Fibroblast of lung (primary cell): ENCODE data around the gene MFN2. TPM values are rescaled to one million over a fixed set of nuclear protein-coding genes. Genes with fewer than 3 reads are reported as not detected.
A peak's percentile ranks its signal among the peaks of the same experiment; 100 is the strongest.

Experiments used
- DNase-seq, 2 donors: peaks; one replicate each; pipeline versions ENCODE4 v3.0.0 to v3.0.0-alpha.2; 2010; ENCODE audit warnings: low read depth in 2 of 2
- H2AFZ ChIP-seq: 2 replicates; pipeline ENCODE4 v1.5.1; 2012; ENCODE audit warnings: low read length, control low read depth, inconsistent platforms
- H3K27ac ChIP-seq: 2 replicates; pipeline ENCODE4 v1.5.1; 2011; ENCODE audit warnings: low read length, control low read depth; ENCODE audit not compliant: insufficient read depth
- H3K27me3 ChIP-seq: 2 replicates; pipeline ENCODE4 v1.5.1; 2011; ENCODE audit warnings: mild to moderate bottlenecking, low read length; ENCODE audit not compliant: control insufficient read depth, insufficient read depth
- H3K36me3 ChIP-seq: 2 replicates; pipeline ENCODE4 v1.5.1; 2011; ENCODE audit warnings: low read length; ENCODE audit not compliant: control insufficient read depth, insufficient read depth
- H3K4me1 ChIP-seq: 2 replicates; pipeline ENCODE4 v1.5.1; 2011; ENCODE audit warnings: low read length; ENCODE audit not compliant: control insufficient read depth, insufficient read depth; ENCODE audit errors: extremely low read depth
- H3K4me2 ChIP-seq: 2 replicates; pipeline ENCODE4 v1.5.1; 2011; ENCODE audit warnings: low read length, control low read depth; ENCODE audit not compliant: insufficient read depth; ENCODE audit errors: extremely low read depth
- H3K4me3 ChIP-seq, 4 experiments: fragments of 200-600 bp in 1 of 4; sonication (generic) in 1 of 4; replicated peaks in 1 of 4; 2 replicates each; pipeline ENCODE4 v1.5.1; 2011 to 2016; ENCODE audit warnings: low read length in 4 of 4, low read depth in 3 of 4, mild to moderate bottlenecking in 3 of 4, control low read depth in 2 of 4, inconsistent platforms in 1 of 4, mixed read lengths in 1 of 4; ENCODE audit not compliant: insufficient read depth in 1 of 4; ENCODE audit errors: control extremely low read depth in 1 of 4
- H3K79me2 ChIP-seq: 2 replicates; pipeline ENCODE4 v1.5.1; 2012; ENCODE audit warnings: mild to moderate bottlenecking, low read length, inconsistent platforms; ENCODE audit not compliant: control insufficient read depth, insufficient read depth
- H3K9ac ChIP-seq: 2 replicates; pipeline ENCODE4 v1.5.1; 2011; ENCODE audit warnings: mild to moderate bottlenecking, low read length, control low read depth; ENCODE audit not compliant: insufficient read depth
- H3K9me3 ChIP-seq: 2 replicates; pipeline ENCODE4 v1.5.1; 2012; ENCODE audit warnings: low read depth, low read length; ENCODE audit not compliant: control insufficient read depth, insufficient read depth
- H4K20me1 ChIP-seq: 2 replicates; pipeline ENCODE4 v1.5.1; 2011; ENCODE audit warnings: low read length; ENCODE audit not compliant: control insufficient read depth, insufficient read depth; ENCODE audit errors: extremely low read depth
- CTCF ChIP-seq, 2 donors: IDR thresholded peaks in 1 of 2; conservative IDR thresholded peaks in 1 of 2; 1 replicate in 1 of 2; 2 replicates in 1 of 2; pipeline ENCODE4 v1.5.1; 2011 to 2012; ENCODE audit warnings: low read length in 2 of 2, control low read depth in 1 of 2, inconsistent platforms in 1 of 2, low read depth in 1 of 2, mild to moderate bottlenecking in 1 of 2
- EZH2 ChIP-seq: IDR thresholded peaks from 2 replicates; pipeline ENCODE4 v1.5.1; 2012; ENCODE audit warnings: low read length, control low read depth, mild to moderate bottlenecking; ENCODE audit errors: missing control alignments
- polyA plus RNA-seq, 2 donors: library from polyadenylated mRNA; depleted of rRNA in 1 of 2; stranded (reverse) in 1 of 2; unstranded in 1 of 2; fragments of >200 nt; gene quantifications; 2 replicates each; pipeline ENCODE4 v1.2.1, GENCODE V29; 2011 to 2012; ENCODE audit warnings: missing spikeins in 1 of 2
- total RNA-seq: library from RNA; depleted of rRNA; stranded (reverse); fragments of >200 nt; gene quantifications from 2 replicates; pipeline ENCODE4 v1.2.1, GENCODE V29; 2014

Gene MFN2
- total and polyA plus RNA-seq, 2 donors (not counting 1 experiment from before 2014, with no cell fraction given): 50.6 to 52.5 TPM

GRCh38 chr1:12015499-12015898 lies 35.3 kb downstream of the MFN2 start:
- Histone ChIP-seq H3K27ac (no peak overlapping the region), H3K36me3 (peaks cover 16% of the 10 kb centered on the region), H3K4me2 (no peak overlapping the region), H3K4me1 (no peaks in the 10 kb centered on the region), H3K9ac (no peak overlapping the region), H3K9me3 (no peaks in the 10 kb centered on the region), H3K79me2 (peaks cover 5% of the 10 kb centered on the region), H3K27me3 (no peaks in the 10 kb centered on the region), H2AFZ (no peak overlapping the region), H4K20me1 (no peaks in the 10 kb centered on the region), H3K4me3 (no peak overlapping the region)
- TF ChIP-seq EZH2 (no peak), CTCF (conservative IDR thresholded peaks at IDR 0.05 in 1 of 2, IDR thresholded peaks at IDR 0.05 in 1 of 2; ENCODE audit: low read depth in 1 of 2, low read length in 2 of 2) (no peak)
- DNase-seq: no peak

GRCh38 chr1:12016182-12016581 lies 35.9 kb downstream of the MFN2 start:
- Histone ChIP-seq H3K79me2 (peaks cover 6% of the 10 kb centered on the region), H2AFZ (no peak overlapping the region), H3K4me2 (no peak overlapping the region), H3K4me1 (no peaks in the 10 kb centered on the region), H4K20me1 (no peaks in the 10 kb centered on the region), H3K4me3 (no peak overlapping the region), H3K27ac (no peak overlapping the region), H3K9ac (no peak overlapping the region), H3K27me3 (no peaks in the 10 kb centered on the region), H3K36me3 (peaks cover 11% of the 10 kb centered on the region), H3K9me3 (no peaks in the 10 kb centered on the region)
- no peak for TF ChIP-seq EZH2
- no peak for TF ChIP-seq CTCF (conservative IDR thresholded peaks at IDR 0.05 in 1 of 2, IDR thresholded peaks at IDR 0.05 in 1 of 2; ENCODE audit: low read depth in 1 of 2, low read length in 2 of 2)
- no peak for DNase-seq

GRCh38 chr1:12019858-12020509 lies 39.7 kb downstream of the MFN2 start:
- H3K27me3 ChIP-seq: no peaks in the 10 kb centered on the region
- H3K4me2 ChIP-seq: peak overlapping the region; percentile 93
- H4K20me1 ChIP-seq: no peaks in the 10 kb centered on the region
- H3K9ac ChIP-seq: peak overlapping the region; percentile 75
- no peaks in the 10 kb centered on the region for H3K4me1 ChIP-seq
- peak overlapping the region; percentile 76 for H2AFZ ChIP-seq
- TF ChIP-seq EZH2 (no peak), CTCF (conservative IDR thresholded peaks at IDR 0.05 in 1 of 2, IDR thresholded peaks at IDR 0.05 in 1 of 2; ENCODE audit: low read depth in 1 of 2, low read length in 2 of 2) (no peak)
- peaks cover 8% of the 10 kb centered on the region for H3K79me2 ChIP-seq
- H3K9me3 ChIP-seq: no peaks in the 10 kb centered on the region
- peak overlapping the region; percentile 67 to 93 (median 82) for H3K4me3 ChIP-seq
- H3K27ac ChIP-seq: peak overlapping the region; percentile 63
- DNase-seq: peak in 1 of 2 donors; percentile 11
- peaks cover 14% of the 10 kb centered on the region for H3K36me3 ChIP-seq
